GM21515 (cell line): ENCODE data around the gene ANTXR1.
"Not testable (repeated sequence)": the region's sequence is repeated elsewhere in the genome, so short reads cannot be mapped to it uniquely, and the experiment has no call there.

ENCODE experiments used
- ATAC-seq: cut with Tn5 transposase; IDR thresholded peaks from one replicate; pipeline ENCODE4 v1.9.1; 2021; ENCODE audit not compliant: unreplicated experiment

ANTXR1 gene

DNA sequence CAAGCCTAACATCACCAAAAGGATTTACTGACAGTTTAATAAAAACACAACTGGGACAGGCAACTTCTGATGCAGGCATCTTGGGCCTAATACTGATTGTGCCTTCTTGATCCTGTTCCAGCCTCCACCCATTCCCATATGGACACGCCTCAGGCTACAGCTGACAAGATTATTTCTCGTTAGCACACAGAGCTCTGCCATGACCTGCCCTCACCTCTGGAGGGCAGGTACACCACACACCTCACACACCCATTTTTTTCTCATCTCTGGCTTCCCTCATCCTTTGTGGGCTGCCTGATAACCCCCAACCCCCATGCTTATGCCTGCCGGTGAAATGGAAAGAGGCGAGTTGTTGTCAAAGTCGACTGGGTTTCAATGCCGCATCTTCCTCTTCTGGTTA lies 147.0 kb downstream of the ANTXR1 start:
- ATAC-seq = no peak

DNA sequence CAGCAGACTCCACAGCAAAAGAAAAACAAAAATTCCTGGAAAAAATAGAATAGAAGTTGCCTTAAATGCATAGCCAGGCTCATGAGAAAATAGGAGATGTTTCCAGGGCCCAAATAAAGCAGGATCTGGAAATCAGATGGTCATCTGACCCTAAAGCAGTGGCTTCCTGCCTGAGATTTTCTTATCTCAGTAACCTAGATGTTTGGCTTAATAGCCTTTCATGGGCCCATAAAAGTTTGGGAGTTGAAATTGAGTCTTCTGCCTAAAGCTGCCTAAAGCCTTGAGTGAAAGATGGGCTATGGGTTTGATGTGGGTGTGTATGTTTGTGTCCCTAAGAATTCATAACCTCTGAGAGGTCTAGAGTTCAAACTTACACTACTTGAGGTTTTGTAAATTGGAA lies 149.1 kb downstream of the ANTXR1 start:
- ATAC-seq = no peak

DNA sequence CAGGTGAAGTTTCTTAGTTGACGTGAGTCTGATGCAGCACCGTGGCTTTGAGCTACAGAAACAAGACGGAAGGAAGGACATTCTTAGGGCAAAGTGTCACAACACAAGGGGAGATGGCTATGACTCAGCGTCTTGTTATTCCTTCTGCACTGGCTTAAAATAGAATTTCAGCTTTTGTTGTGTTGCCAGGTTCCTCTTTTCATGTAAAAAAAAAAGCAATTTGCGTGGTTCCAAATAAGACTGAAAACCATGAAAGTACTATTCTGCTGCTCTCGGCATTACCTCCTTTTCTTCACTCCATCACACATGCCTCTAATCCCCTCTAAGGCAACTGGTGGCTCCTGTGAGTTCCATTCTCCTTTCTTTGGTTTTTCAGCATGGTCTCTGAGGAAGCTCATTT lies 150.1 kb downstream of the ANTXR1 start:
- no peak for ATAC-seq

DNA sequence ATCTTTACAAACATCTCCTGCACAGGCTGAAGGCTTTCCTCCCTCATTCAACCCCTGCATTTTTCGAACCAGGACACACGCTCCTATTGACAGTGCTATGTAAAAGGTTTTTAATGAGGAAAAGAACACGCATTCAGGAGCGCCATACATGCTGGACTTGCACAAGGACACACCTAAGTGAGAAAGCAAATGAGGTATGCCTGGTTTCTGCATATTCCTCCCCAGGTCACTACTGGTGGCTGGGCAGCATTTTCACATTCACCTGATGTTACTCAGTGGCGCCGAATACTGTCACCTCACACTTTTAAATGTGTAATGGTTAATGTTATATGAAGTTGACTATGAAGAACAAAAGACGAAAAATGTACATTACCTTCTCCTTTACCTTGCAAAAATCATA lies 150.6 kb downstream of the ANTXR1 start:
- ATAC-seq = no peak

DNA sequence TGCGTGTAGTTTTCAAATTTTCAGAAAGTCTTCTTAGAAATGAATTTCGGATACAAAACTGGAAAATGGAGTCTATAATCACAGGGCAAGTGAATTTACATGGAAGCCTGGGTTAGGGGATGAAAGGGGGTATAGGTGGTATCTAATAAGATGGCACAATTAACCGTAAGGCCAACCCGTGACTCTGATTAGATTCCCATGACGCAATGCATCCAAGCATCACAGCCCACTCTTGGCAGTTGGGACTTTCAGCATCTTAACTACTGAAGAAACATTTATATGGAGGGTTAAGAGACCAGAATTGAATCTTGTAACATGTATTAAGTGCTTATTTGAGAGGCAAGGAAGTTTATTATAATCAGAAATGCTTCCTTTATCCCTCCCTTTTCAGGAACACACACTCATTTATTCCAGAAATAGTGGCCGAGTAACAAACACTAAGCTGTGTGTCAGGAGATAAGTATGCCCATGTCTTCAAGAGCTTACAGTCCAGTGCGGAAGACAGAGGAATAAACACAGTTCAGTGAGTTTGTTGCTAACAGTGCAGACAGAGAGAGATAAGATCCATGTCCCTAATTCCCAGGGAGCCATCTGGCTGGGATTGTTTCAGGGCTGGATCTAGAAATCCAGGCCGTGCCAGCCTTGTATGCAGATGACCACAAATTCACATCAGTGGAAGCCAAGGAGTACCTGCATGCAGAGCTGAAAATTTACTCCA lies 151.2 kb downstream of the ANTXR1 start:
- ATAC-seq = no peak

DNA sequence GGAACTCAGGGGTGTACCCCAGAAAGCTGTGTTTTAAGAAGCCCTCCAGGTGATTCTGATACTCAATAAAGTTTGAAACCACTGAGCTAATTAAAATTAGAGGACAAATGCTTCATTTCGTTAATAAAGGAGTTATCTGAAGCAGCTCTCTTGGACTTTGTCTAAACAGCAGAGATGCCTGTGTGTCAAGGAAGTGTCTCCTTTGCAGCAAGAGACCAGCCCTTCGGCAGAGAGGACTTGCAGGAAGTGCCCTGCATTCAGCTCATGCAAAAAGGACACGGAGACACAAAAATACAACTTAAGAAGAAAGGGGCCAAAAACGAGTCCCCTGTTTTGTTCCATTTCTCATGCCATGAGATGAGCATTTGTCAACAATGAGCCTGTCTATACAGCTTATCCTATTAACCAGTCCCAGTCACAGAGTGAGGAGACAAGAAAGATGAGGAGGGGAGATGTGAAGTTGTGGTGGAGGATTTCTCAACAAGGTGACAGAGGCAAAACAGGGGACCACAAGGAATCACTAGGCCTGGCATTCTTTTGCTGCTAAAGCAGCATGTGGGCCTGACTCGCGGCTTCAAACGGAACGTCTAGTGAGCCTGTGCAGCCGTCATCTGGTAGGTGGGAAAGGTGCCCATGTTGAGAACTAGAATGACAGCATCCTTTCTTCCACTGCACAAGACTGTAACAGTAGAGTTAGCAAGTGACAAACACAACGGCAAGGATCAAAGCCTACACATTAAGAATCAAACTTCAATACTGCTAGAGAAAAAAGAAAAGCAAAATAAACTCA lies 152.3 kb downstream of the ANTXR1 start:
- no peak for ATAC-seq

DNA sequence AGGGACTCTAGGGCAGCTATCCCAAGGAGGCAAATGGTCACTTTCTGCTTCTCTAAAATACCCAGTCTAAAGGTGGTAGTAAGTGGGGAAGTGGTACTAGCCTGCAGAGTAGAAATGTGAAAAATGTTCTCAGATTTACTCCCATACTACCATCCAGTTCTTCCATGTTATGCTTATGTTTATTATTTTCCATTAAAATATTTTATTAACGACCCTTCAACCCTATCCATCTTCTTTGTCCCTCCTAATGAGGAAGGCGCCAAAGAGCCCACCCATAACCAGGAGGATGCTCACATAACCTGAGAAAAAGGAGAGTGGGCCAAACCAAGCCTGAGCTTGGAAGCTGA lies 153.5 kb downstream of the ANTXR1 start:
- no peak for ATAC-seq

DNA sequence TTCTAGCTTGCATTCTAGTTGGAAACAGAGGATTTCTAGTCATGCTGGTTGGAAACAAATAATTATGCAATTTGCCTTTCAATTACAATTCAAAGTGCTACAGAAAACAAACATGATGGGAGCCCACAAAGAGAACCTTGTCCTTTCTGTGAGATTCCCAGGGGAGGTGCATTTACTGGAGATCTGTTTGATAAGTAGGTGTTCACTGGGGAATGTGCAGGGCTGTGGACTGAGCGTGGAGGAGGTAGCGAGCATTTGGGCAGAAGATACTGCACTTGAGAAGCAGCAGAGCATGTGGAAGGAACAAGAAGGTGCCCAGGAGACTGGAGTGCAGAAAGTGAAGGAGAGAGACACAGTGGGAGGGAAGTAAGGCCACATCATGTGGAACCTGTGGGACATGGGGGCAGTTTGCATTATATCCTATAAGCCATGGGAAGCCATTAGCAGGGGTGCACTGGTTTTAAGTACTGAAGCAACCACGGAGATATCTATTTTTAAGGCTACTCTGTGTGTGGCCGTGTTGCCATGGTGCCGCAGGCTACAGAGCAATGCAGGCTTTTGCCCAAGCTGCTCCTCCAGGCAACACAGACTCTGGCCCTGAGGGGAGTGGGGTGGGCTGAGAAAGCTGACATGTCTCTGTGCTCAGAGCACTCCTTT lies 154.0 kb downstream of the ANTXR1 start:
- ATAC-seq = no peak

DNA sequence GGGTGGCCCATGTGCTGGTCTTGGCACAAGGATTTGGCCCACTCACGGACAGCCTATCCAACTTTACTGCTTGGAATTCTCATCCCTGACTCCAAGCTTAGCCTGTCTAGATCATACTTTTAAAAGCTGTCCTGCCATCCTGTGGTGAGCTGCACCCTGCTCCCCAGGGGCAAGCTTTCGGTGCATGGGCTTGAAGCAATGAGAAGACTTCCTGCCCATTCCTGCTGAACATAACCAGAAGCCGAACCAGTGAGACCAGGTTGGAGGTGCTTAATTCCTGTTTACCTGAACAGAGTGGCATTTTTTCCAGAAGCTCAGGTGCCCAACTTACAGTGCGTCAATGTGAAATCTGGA lies 154.5 kb downstream of the ANTXR1 start:
- ATAC-seq = no peak

DNA sequence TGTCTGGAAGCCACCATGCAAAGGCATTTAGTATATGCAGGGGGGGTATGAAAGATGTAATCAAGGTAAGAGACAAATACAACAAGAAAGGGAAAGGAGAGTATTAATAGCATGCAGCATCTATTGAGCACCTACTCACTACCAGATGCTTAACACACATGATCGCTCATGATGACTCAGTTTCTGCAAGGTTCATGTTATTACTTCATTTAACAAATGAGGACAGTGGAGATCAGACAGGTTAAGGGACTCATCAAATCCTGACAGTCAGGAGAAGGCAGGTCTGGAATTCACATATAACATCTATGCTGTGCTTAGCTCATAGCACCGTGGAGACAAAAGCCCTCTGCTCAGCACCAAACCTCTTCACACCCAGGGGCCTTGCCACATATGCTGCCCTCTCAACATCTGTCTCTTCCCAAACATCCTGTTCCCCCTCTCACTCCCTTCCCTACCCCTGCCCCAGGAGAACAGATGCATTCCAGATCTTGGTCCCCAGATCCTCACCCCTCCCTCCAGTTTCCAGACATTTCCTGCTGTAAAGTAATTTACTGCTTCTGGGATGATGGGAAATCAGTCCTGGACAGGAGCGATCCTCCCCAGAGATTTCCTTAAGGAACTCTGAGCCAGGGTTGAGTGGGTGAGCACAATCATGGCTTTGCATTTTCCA lies 155.3 kb downstream of the ANTXR1 start:
- no peak for ATAC-seq

DNA sequence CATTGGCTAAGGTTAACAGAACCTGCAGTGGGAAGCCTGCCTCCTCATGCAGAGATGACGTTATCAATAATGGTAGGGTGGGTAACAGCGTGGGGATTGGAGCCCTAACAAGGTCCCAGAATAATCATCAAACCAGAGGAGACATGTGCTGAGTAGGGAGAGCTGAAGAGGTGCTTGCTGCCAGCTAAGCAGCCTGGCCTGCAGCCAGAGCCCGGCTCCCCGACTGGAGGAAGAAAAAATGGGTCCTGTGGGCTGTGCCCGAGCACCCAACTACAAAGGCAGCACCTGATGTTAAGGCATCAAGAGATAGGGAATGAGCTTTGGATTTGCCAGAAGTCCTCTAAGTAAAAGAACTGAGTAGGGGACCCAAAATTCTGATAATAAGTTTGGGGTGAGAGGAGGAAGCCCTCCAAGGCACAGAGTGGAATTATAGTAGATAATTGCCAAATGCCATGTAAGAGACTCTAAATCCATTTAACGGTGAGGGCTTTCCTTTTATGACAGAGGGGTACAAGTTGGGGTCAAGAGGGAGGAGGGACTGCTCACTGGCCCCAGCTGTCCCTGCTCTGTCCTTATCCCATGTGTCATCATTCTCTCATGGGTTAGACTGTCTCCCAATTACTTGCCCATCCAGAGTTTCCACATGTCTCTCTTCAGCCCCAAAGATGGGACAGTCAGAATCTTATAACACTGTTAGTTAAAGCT lies 156.1 kb downstream of the ANTXR1 start:
- no peak for ATAC-seq

DNA sequence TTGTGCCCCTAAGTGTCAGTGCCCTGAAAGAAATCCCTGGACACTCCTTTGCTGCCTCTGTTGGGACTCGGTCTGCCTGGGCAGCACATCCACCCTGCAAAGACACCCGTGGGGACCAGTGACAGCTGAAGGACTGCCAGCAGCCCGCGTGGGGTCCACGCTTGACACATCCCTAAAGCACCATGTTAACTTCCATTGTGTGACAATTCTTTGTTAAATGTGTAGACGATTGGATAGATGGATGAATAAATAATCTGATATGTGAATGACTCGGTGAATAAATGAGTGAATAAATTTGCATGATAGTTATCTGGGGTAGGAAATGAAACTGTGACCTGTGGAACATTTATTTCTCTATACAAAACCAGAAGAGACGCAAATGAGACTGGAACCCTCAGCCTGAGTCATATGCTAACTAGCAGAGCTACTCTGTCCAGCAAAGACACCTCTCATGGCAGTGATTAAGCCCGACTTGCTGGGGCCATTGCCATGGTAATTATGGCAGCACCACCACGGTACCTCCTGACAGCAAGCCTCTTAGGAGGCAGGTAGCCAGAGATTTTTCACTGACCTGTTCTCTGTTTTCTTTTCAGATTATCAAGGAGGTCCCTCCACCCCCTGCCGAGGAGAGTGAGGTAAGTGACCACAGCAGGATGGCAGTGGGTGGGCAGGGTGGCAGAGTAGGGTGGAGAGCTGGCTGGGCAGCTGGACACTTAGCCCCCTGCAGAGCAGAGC lies 156.8 kb downstream of the ANTXR1 start:
- no peak for ATAC-seq

DNA sequence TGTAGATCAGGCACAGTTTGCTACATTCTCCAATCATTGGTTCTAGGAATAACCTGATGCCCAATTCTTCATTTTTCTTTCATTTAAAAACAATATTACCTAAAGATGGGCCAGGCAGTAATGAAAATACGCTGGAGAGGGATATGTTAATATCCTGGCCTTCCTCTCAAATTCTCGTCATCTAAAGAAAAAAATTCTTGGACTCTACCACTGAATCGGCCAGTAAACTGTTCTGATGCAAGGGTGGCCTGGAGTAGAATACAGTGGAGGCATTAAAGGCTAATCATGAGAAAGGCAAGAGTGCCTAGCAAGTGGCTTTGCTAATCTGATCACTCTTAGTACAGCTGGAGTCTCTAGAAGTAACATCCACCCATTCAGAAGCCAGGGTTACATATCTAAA lies 157.7 kb downstream of the ANTXR1 start:
- ATAC-seq = no peak

DNA sequence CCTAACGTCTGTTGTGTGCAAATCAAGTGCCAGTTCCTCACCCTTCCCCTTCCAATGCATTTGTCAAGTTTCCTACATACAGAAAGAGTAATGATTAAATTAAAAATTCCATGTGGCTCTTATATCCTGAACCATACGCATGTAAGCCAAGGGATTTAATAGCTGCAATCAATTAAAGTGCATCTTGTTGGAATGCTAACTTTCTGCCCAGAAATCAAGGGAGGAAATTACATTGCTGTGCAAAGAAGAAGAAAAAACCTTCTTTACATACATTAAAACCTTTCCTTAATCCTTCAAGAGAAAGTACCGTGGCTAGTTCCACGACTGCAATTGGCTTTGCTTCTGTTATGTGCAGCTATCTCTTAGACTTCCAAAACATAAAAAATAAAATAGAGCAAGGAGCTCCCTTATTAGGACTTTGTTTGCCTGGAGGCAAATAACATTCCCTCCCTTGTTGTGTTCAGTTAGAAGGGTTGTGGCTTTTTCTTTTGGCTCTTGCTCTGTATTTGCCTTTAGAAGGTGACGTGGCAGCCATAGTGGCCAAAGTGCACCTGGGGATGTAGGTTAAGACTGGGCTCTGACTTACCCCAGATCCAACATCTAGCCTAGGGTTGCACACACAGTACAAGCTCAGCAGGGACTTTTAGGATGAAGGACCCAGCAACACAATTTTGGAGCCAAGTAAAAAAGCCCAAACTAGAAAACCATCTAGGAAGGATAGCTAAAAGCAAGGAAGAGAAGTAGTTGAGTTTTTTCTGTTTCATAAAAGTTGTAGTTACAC lies 158.3 kb downstream of the ANTXR1 start:
- no peak for ATAC-seq

DNA sequence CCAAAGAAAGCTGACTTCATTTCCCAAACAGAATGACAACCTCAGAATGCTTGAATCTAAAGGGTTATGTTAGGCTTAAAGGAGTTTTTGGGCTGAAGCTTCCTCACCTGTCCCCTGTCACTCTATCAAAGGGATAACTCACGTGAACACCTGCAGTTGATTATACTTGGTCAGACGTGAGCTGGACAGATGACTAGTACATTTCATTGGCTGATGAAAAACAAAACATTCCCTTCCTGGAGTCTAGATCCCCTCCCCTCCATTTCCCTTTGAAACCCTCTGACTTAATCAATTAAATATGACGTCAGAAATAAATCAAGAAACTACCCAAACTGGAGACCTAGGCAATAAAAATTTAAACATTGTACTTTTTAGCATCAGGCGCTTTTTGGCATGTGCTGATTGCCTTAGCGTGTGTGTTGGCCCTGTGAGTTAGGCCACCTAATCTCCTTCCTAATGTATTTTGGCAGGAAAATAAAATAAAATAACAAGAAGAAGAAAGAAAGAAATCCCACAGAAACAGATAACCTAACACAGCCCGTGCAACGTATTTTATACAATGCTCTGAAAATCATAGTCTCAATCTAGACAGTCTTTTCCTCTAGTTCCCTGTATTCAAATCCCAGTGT lies 159.0 kb downstream of the ANTXR1 start:
- no peak for ATAC-seq

DNA sequence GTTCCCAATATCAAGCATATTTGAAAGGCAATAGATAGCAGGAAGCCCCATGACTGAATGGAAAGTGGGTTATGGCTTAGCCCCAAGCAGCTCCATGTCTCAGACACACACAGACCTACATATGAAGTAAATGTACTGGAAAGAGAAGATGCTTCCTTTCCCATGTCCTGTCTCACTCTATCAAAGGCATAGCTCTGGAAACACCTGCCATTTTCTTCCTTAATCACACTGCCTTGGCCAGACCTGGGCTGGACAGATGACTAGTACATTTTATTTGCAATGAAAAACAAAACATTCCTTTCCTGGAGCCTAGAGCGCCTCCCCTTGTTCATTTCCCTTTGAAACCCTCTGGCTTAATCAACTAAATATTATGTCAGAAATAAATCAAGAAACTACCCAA lies 160.7 kb downstream of the ANTXR1 start:
- ATAC-seq = no peak

DNA sequence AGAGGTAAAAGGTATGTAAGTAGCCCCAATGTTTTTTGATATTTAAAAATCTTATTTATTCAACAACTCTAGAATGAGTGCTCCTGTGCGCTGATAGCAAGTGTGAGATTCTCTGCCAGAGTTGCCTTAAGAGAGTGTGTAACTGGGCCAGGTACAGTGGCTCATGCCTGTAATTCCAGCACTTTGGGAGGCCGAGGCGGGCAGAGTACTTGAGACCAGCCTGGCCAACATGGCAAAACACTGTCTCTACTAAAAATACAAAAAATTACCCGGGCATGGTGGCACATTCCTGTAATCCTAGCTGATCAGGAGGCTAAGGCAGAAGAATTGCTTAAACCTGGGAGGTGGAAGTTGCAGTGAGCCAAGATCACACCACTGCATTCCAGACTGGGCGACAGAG lies 161.2 kb downstream of the ANTXR1 start:
- ATAC-seq = not testable (repeated sequence)

DNA sequence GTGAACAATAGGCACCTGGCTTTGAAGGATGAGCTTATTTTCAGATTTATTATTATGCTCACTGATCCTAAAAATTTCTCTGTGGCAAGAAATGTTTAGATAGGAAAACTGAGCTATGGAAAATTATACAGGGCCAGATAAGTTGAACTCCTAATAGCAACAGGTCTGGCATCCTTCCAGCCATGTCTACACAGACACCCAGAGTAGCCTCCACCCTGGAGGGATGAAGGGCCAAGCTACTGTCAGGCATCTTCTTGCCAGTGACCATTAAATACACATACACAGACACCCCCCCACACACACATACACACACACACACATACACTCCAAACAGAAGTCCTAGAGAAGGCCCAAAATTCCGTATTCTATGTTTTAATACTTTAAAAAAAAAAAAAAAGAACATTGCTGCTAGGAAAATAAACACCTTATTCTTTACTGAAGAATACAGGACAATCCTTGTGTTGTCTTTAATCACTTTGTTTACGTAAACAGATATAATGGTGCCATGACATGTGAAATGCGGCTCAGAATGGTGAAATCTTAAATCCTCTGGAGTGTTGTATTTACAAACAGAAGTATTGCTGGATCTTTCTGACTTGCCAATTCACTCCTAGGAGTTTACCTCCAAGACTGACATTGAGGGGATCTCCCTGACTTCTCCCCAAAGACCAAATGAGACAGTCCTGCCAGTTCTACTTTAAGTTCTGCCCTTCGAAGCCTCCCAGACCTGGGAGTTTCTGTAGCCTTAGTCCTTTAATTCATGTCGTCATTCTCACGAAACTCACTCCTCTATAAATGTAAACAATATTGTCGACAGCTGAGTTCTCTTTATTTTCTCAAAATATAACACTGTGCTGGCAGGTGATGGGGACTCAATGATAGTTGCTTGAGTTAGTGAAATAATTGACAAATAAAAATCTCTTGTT lies 163.1 kb downstream of the ANTXR1 start:
- no peak for ATAC-seq
